ENCODE measurements around the gene CTAGE6.
"Not testable (repeated sequence)": the region's sequence is repeated elsewhere in the genome, so short reads cannot be mapped to it uniquely, and the experiment has no call there.

GRCh38 chr7:143714581-143715454, 42.7 kb downstream of the CTAGE6 start:
- not testable (repeated sequence) for TF ChIP-seq CTCF (IDR thresholded peaks at IDR 0.05; ENCODE audit: low read length); EZH2 (optimal IDR thresholded peaks at IDR 0.05; ENCODE audit: low read depth, low read length)

All from MM.1S (cell line).